GM12878 (cell line): Measurements from ENCODE around the gene SNN. TPM values are rescaled to one million over a fixed set of nuclear protein-coding genes. Genes with fewer than 3 reads are reported as not detected.

ENCODE experiments used
- BCLAF1 ChIP-seq: fragments of 450-650 bp; IDR thresholded peaks from 2 replicates; pipeline ENCODE4 v1.6.1; 2017; ENCODE audit warnings: antibody characterized with exemption, mild to moderate bottlenecking, moderate library complexity
- BHLHE40 ChIP-seq, 2 experiments: fragments of 450-650 bp in 1 of 2; IDR thresholded peaks; 2 replicates each; pipeline ENCODE4 v1.6.1; 2011 to 2017; ENCODE audit warnings: low read depth in 2 of 2, borderline replicate concordance in 1 of 2, improper control_type of control experiment in 1 of 2, low read length in 1 of 2, mild to moderate bottlenecking in 1 of 2
- CBX3 ChIP-seq: fragments of 200-600 bp; sonication (generic); IDR thresholded peaks from 2 replicates; pipeline ENCODE4 v1.6.1; 2016; ENCODE audit warnings: low read depth, borderline replicate concordance
- ELK1 ChIP-seq: IDR thresholded peaks from 2 replicates; pipeline ENCODE4 v1.6.1; 2012; ENCODE audit warnings: low read depth, low read length, improper control_type of control experiment
- GABPA ChIP-seq: IDR thresholded peaks from 2 replicates; pipeline ENCODE4 v1.6.1; 2014; ENCODE audit warnings: antibody characterized with exemption, low read depth, mild to moderate bottlenecking, inconsistent platforms
- IRF5 ChIP-seq: fragments of 450-650 bp; IDR thresholded peaks from 2 replicates; pipeline ENCODE4 v1.6.1; 2017; ENCODE audit warnings: borderline replicate concordance
- LARP7 ChIP-seq: fragments of 450-650 bp; IDR thresholded peaks from 2 replicates; pipeline ENCODE4 v1.6.1; 2017; ENCODE audit warnings: mild to moderate bottlenecking
- NFXL1 ChIP-seq: fragments of 450-650 bp; IDR thresholded peaks from 2 replicates; pipeline ENCODE4 v1.6.1; 2017; ENCODE audit warnings: antibody characterized with exemption, mild to moderate bottlenecking, borderline replicate concordance
- NKRF ChIP-seq: fragments of 450-650 bp; conservative IDR thresholded peaks from 2 replicates; pipeline ENCODE4 v1.6.1; 2017; ENCODE audit warnings: mild to moderate bottlenecking, moderate library complexity
- PBX3 ChIP-seq: IDR thresholded peaks from 2 replicates; pipeline ENCODE4 v1.6.1; 2011; ENCODE audit warnings: mild to moderate bottlenecking, low read depth, low read length, moderate library complexity; ENCODE audit not compliant: insufficient replicate concordance
- RFX5 ChIP-seq: IDR thresholded peaks from 2 replicates; pipeline ENCODE4 v1.6.1; 2011; ENCODE audit warnings: low read depth, low read length, improper control_type of control experiment
- SMAD5 ChIP-seq: IDR thresholded peaks from 2 replicates; pipeline ENCODE4 v1.6.1; 2016; ENCODE audit warnings: antibody characterized with exemption, low read depth
- SPI1 ChIP-seq: IDR thresholded peaks from 2 replicates; pipeline ENCODE4 v1.6.1; 2011; ENCODE audit warnings: low read depth, mild to moderate bottlenecking, low read length, moderate library complexity, borderline replicate concordance; ENCODE audit not compliant: insufficient read depth
- TBL1XR1 ChIP-seq: IDR thresholded peaks from 2 replicates; pipeline ENCODE4 v1.6.1; 2012; ENCODE audit warnings: low read depth, low read length, improper control_type of control experiment
- USF2 ChIP-seq: IDR thresholded peaks from 2 replicates; pipeline ENCODE4 v1.6.1; 2011; ENCODE audit warnings: low read depth, low read length, improper control_type of control experiment, borderline replicate concordance
- ZBTB4 ChIP-seq: fragments of 450-650 bp; formaldehyde crosslinking; IDR thresholded peaks from 2 replicates; pipeline ENCODE4 v1.4.0; 2022; ENCODE audit warnings: mild to moderate bottlenecking, moderate library complexity
- polyA plus RNA-seq, 11 experiments: library from polyadenylated mRNA; depleted of rRNA in 4 of 11; unstranded in 6 of 11; stranded (reverse) in 5 of 11; fragments of >200 nt; fragmentation: Nextera tagmentation in 4 of 11; fragmentation: Illumina TruSeq in 1 of 11; extraction: Ambion mirVana in 4 of 11; extraction: Trizol in 1 of 11; gene quantifications; 1 replicate in 1 of 11; 2 replicates in 10 of 11; pipeline versions ENCODE4 v1.2.1 to v1.2.3, GENCODE V29; 2011 to 2016; ENCODE audit warnings: inconsistent platforms in 2 of 11, missing spikeins in 2 of 11, low read depth in 1 of 11
- total RNA-seq, 4 experiments: library from RNA; depleted of rRNA in 3 of 4; stranded (reverse); fragments of >200 nt in 3 of 4; fragmentation: Illumina TruSeq in 1 of 4; extraction: Trizol in 1 of 4; gene quantifications; 2 replicates each; pipeline versions ENCODE4 v1.2.1 to v1.2.3, GENCODE V29; 2013 to 2021

The SNN gene
- total and polyA plus RNA-seq, 10 of the 15 experiments (the other 5 are each of a cell fraction or from before 2014, with no cell fraction given) = 2.2 to 43.4 (median 27.8) TPM

- TF ChIP-seq NKRF (no peak), TBL1XR1 (no peak), BHLHE40 (IDR thresholded peaks at IDR 0.05; ENCODE audit: borderline replicate concordance in 1 of 2, low read depth in 2 of 2, low read length in 1 of 2) (peak; percentile 38 to 59; a peak in 3 of 4 replicates), ELK1 (no peak), IRF5 (no peak), BCLAF1 (no peak), GABPA (peak; percentile 47; the same call in 1 of the 2 replicates), ZBTB4 (CRISPR knock-in tag) (no peak), CBX3 (no peak), SMAD5 (no peak), LARP7 (no peak), PBX3 (no peak), RFX5 (no peak), NFXL1 (no peak), SPI1 (no peak), USF2 (no peak)
Observed at GRCh38 chr16:11682655-11683096, 14.4 kb downstream of the SNN start (continued).
